ENCODE data around the gene LMNTD2.

LMNTD2 gene

GRCh38 chr11:550021-550745 lies 10.4 kb downstream of the LMNTD2 start:
- no peak for TF ChIP-seq CTCF (IDR thresholded peaks at IDR 0.05)
- no peaks in the 10 kb centered on the region for H3K27me3 ChIP-seq (ENCODE audit: control insufficient read depth, insufficient read depth, low read length)

GRCh38 chr11:548700-549603 lies 11.6 kb downstream of the LMNTD2 start:
- no peak overlapping the region for H3K9ac ChIP-seq
- no peaks in the 10 kb centered on the region for H3K79me2 ChIP-seq
- no peaks in the 10 kb centered on the region for H3K36me3 ChIP-seq (ENCODE audit: control insufficient read depth, insufficient read depth, low read length)
- no peak overlapping the region for H3K27ac ChIP-seq
- TF ChIP-seq CTCF (IDR thresholded peaks at IDR 0.05): no peak
- H3K4me1 ChIP-seq: no peaks in the 10 kb centered on the region
- no peaks in the 10 kb centered on the region for H3K9me3 ChIP-seq (ENCODE audit: control insufficient read depth, low read length)
- H2AFZ ChIP-seq: no peak overlapping the region
- H3K4me3 ChIP-seq (ENCODE audit: low read depth, low read length): no peak overlapping the region
- H3K4me2 ChIP-seq (ENCODE audit: low read length): no peak overlapping the region
- no peaks in the 10 kb centered on the region for H3K27me3 ChIP-seq (ENCODE audit: control insufficient read depth, insufficient read depth, low read length)

More at GRCh38 chr11:550021-550745, 10.4 kb downstream of the LMNTD2 start:
- Histone ChIP-seq H3K27ac (no peak overlapping the region), H3K4me2 (ENCODE audit: low read length) (no peak overlapping the region), H3K4me3 (ENCODE audit: low read depth, low read length) (no peak overlapping the region), H2AFZ (no peak overlapping the region), H3K79me2 (no peaks in the 10 kb centered on the region), H3K36me3 (ENCODE audit: control insufficient read depth, insufficient read depth, low read length) (no peaks in the 10 kb centered on the region), H3K9me3 (ENCODE audit: control insufficient read depth, low read length) (no peaks in the 10 kb centered on the region), H3K9ac (no peak overlapping the region), H3K4me1 (no peaks in the 10 kb centered on the region)

GRCh38 chr11:545171-545570 lies 15.4 kb downstream of the LMNTD2 start:
- Histone ChIP-seq H3K79me2 (no peaks in the 10 kb centered on the region), H3K27me3 (ENCODE audit: control insufficient read depth, insufficient read depth, low read length) (no peaks in the 10 kb centered on the region), H3K9ac (no peak overlapping the region), H3K9me3 (ENCODE audit: control insufficient read depth, low read length) (no peaks in the 10 kb centered on the region), H3K36me3 (ENCODE audit: control insufficient read depth, insufficient read depth, low read length) (no peaks in the 10 kb centered on the region), H3K4me3 (ENCODE audit: low read depth, low read length) (no peak overlapping the region), H3K4me2 (ENCODE audit: low read length) (no peak overlapping the region), H2AFZ (no peak overlapping the region), H3K27ac (no peak overlapping the region), H3K4me1 (no peaks in the 10 kb centered on the region)
- TF ChIP-seq CTCF (IDR thresholded peaks at IDR 0.05): no peak

GRCh38 chr11:544817-545166 lies 15.7 kb downstream of the LMNTD2 start:
- Histone ChIP-seq H3K4me2 (ENCODE audit: low read length) (no peak overlapping the region), H3K27me3 (ENCODE audit: control insufficient read depth, insufficient read depth, low read length) (no peaks in the 10 kb centered on the region), H3K9ac (no peak overlapping the region), H3K4me3 (ENCODE audit: low read depth, low read length) (no peak overlapping the region), H3K9me3 (ENCODE audit: control insufficient read depth, low read length) (no peaks in the 10 kb centered on the region), H3K79me2 (no peaks in the 10 kb centered on the region), H3K4me1 (no peaks in the 10 kb centered on the region), H3K36me3 (ENCODE audit: control insufficient read depth, insufficient read depth, low read length) (no peaks in the 10 kb centered on the region), H3K27ac (no peak overlapping the region), H2AFZ (no peak overlapping the region)
- no peak for TF ChIP-seq CTCF (IDR thresholded peaks at IDR 0.05)
